Frontal cortex (tissue), 4 donors: ENCODE results near the gene HAAO. TPM values are rescaled to one million over a fixed set of nuclear protein-coding genes. Genes with fewer than 3 reads are reported as not detected.

Experiments
- DNase-seq, 2 donors: peaks; one replicate each; pipeline ENCODE4 v3.0.0; 2012; ENCODE audit warnings: low spot score in 2 of 2
- FAIRE-seq: peaks from 2 replicates; lab custom pipeline; 2012; peaks lifted over from hg19 to GRCh38; lab: Jason Lieb, UNC
- total RNA-seq: library from RNA; depleted of rRNA; stranded (reverse); fragments of >200 nt; gene quantifications from one replicate; pipeline ENCODE4 v1.2.3, GENCODE V29; 2014
- donor health status: control.
- donor health status: control.
- donor health status: control.

Gene HAAO
- total RNA-seq, 1 donor from 2014 or later = 0.82 TPM

DNA sequence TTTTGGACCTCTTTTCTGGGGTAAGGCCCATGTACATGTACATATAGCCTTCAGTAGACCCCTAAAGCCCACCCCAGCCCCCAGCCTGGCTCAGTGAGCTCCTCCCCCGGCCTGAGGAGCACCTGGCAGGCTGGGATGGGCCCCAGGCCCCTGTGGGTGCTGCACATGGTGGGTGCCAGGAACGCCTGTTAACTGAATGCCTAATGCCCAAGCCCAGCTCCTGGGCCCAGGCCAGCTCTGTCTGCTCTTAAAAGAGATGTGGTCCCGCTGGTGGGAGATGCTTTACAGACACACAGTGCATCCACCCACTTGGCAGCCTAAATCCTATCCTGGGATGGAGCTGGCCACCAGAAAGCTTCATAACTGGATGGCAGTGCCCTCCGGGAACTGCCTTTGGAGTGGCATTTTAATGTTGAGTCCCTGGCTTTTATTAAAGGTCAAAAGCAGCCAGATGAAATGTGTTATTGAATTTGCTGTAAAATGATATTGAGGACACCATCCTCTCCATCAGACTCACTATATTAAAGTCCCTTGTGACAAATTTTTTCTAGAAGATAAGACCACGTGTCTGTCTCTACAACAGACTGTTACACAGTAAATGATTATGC, 20.7 kb downstream of the HAAO start:
- no peak for FAIRE-seq
- DNase-seq = no peak

DNA sequence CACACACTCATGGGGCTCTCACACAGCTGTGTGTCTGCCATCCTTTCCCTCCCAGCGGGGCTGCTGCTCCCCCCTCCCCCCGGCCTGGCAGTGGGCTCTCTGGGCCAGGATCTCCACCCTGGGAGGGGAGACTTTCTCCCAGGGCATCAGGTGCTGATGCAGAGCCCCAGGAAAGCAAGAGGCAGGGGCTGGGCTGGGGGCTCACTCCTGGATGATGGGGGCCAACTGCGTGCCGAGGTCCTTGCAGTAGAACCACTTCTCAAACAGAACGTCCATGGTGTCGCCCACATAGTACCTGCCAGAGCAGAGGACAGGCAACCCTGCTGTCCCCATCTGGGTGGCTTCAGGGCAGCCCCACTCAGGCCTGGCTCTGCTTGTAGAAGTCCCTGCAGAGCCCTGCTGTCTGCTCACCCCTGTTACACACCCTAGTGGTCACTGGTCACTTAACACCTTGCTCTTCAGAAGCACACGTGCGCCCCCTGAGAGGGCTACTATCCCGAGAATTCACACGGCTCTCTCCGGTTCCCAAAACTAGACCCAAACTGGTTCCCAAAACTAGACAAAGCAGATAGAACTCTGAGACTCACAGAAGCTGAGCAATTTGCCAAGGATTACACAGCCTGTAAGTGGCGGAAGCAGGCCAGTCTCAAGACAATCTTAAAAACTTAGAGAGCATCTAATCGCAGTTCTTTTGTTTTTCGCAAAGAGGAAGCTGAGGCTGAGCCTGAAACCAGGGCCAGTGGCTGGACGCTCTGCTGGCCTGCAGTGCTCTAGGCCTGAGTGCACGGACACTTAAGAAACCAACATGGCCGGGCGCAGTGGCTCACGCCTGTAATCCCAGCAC, 21.9 kb downstream of the HAAO start:
- DNase-seq = peak in 1 of 2 donors; percentile 53
- no peak for FAIRE-seq

DNA sequence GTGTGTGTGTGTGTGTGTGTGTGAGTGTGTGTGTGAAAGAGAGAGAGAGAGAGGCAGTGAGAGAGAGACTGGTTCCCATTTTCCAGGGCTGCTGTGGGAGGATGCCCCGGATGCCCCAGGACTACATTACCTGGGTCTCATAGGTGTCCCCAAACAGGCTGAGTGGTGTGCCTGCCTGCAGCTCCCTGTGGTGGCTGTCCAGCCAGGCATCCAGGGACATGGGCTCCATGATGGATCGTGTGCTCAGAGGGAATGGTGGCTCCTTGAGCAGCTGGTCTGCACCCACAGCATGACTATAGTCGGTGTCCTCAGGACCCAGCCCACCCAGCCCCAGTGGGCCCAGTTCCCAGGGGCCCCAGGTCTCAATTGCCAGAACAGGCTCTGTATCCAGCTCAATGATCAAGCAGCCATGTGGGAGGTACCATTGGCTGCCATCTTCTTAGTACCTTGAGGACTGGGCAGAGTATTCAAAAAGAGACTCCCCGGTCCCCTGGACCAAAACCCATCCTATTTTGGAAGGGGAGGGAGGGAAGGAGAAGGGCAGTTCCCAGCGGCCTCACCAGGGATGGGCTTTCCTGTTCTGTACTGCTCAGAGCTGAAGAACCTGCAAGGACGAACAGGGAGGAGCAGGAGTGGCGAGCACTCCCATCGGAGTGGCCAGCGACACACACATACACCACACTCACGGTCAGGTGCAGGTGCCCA, 22.6 kb downstream of the HAAO start:
- FAIRE-seq = no peak
- DNase-seq = no peak

DNA sequence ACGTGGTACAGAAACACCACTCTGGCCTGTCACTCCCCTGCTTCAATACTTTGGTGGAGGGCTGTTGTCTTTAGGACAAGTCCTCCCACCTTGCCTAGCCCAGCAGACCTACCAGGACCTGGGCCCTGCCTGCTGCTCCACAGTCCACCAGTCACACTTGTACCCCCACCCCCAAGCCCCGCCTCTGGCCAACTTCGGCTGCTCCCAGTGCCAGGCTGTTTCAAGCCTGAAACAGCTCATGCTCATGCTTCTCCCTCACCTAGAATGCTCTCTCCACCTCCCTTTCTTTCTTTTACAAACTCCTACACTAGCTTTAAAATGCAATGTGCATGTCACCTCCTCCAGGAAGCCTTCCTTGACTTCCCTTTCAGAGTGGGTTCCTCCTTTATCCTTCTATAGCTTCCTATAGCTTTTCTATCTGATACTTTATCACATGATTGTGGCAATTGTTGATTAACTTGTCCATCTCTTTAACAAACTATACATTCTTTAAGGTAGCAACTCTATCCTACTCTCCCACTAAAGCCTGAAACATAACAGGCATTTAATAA, 23.6 kb downstream of the HAAO start:
- FAIRE-seq = no peak
- DNase-seq = no peak

DNA sequence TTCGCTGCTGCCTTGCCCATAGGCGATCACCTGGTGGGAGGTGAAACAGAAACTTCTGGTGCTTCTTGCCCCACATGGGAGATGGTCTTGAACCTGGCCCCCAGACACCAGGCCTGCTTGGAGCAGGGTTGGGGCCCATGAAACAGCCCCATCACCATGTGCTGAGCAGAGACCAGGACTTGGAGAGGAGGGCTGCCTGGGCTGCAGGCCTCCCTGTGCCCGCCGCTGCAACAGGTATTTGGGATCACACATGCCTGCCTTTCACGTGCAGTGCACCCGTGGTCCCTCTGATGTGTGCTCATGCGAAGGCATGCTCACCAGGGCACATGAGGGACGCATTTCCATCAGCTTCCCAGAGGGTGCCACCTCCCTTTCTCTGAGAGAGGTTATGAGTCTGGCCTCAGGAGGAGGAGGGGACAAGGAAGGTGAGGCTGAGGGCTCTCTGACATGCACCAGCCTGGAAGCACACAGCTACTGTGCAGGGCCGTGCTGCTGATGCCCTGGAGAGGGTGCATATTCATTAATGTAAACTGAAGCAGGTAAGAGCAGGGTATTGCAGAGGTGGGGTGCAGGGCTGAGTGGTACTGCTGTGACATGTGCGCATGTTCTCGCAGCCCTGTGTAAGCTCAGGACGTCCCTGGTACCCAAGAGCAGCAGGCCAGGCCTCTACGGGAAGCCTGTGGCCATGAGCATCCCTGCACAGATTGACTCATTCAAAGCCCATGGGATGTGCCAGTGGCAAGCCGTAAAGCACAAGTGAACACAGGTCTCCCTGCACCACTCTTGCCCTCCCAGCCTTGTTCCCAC, 24.3 kb downstream of the HAAO start:
- DNase-seq (no peak), FAIRE-seq (no peak)

DNA sequence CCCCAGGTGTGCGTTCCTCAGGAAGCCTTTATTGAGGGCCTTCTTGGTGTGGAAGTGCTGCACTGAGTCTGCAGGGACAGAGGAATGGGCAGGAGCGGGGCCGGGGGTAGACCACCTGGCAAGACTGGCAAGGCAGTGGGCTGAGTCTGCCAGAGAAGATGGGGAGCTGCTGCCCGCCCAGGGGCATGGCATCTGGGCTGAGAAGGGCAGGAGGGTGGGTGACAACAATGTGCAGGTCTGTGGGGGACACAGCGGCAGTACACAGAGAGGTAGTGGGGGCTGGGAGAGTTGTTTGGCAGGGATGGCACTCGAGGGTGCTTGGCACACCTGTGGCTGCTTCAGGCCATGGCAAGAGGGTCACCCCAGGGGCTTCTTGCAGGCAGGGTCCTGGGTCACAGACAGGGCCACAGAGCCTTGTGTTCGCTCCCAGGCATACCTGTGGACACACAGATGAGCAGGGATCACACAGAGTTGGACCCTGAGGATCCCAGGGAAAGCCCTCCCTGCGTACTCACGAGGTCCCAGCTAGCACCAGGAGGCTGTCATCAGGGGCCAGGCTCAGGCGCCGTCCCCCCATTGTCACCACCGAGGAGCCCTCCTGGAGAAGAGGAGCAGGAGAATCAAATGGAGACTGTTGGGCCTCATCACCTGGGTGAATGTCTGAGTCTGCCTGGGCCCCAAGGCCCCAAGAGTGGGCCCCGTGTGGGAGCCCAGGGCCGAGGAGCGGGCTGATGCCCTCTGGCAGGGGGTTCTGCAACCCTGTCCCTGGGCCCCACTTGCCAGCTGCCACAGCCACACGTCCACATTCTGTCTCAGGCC, 25.1 kb downstream of the HAAO start:
- DNase-seq (no peak), FAIRE-seq (no peak)

DNA sequence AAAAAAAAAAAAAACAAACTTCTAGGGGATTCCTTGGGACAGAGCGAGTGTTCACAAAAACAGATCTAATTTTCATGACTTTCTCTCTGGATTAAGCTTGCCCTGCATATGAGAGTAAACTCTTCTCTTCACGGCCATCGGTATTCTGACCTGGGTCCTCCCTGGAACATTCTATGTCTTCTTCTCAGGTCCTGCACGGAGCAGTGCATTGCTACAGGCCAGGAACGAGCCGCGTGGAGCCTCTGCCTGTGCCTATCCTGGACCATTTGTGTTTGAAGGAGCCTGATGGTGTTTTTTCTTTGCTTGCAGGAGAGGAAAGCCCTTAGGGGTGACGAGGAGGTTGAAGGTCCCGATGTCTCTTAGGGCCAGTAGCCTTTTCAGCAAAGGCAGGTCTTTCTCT, 26.7 kb downstream of the HAAO start:
- DNase-seq = no peak
- no peak for FAIRE-seq

DNA sequence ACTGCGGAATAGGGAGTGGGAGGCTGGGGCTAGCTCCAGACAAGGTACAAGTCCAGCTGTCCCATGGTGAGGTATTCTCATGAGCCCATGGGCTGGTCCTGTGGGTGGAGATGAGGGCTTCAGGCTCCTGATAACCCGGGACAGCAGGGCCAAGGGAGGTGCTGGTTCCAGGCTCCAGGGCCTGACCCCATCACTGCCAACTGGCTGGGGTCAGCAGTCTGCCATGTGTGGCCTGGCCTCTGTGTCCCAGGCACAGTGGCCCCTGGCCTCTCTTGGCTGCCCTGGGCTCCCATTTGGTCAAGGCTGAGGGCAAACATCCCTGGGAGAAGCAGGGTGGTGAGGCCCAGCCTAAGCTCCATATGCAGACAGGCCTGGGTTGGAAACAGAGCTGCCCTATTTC, 27.5 kb downstream of the HAAO start:
- FAIRE-seq (no peak), DNase-seq (no peak)

DNA sequence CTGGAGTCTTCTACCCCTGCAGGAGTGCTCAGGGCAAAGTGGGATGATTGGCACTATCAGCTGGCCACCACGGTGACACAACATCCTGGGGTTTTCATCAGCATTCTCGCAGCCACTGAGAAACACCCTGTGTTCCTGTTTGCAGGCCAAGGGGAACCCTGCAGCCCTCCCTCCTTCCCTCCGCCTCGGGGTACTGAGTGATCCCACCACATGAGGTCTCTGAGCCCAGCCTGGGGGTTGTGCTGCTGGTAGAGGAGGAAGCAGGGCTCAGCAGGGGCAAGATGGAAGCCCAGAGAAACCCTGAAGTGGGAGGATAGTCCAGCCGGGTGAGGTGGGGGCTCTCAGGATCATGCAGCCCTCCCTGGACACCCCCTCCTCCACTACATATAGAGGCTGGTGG, 28.3 kb downstream of the HAAO start, which contains the start of gene OXER1:
Gene OXER1 (minus strand): TSS at position 40 of the 400 bp plus-strand sequence. CDS start 73 bp downstream, outside the sequence.
- FAIRE-seq (no peak), DNase-seq (no peak)

DNA sequence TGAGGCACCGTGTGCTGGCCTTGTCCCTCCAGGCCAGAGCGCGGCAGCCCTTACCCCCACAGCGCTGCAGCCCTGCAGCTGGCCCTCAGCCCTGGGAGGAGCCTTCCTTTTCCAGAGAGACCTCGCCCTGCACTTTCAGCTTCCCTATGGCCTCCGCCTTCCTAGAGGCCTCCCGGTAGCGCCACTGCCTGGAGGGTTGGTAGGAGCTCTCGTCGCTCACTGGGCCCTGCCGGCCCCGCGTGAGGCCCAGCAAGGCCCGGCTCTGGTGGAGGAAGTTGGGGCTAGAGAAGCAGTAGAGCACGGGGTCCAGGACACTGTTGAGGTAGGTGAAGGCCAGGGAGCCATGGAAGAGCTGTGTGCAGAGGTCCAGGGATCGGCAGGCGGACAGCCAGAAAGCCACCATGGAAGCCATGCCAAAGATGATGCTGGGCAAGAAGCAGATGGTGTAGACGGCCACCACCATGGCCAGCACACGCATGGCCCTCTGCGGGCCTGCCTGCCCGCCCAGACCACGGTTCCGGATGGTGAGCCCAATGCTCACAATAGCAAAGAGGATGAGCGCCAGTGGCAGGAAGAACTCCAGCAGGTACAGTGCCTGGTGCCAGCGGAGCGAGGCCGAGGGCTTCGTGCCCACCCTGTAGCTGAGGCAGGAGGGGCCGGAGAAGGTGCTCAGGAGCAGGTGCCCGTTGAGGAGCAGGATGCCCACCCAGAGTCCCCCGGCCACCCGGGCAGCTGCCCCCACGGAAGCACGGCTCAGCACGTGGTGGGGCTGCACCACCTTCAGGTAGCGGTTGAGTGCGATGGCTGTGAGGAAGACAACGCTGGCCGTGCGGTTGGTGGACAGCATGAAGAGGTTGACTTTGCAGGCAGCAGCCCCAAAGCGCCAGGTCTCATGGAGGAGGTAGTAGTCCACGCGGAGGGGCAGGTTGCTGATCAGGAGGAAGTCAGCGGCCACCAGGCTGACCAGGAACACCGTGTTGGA, 29.3 kb downstream of the HAAO start:
- no peak for DNase-seq
- no peak for FAIRE-seq

DNA sequence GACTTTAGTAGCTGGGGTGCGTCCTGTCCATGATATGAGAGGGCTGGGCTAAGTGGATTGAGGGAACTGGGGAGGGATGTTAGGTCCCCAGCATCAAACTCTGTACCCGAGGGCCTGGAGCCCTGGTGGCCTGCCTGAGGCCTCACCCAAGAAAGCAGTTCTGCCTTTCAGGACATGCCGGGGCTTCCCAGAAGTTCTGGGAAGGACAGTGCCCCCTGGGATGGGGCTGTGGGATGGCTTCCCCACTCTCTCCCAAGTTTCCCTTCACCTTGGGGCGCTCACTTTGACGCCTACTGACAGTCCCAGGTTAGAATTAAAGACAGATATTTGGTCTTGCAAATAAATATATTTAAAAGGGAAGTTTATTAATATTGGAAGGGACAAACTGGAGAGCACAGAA, 30.2 kb downstream of the HAAO start:
- no peak for FAIRE-seq

DNA sequence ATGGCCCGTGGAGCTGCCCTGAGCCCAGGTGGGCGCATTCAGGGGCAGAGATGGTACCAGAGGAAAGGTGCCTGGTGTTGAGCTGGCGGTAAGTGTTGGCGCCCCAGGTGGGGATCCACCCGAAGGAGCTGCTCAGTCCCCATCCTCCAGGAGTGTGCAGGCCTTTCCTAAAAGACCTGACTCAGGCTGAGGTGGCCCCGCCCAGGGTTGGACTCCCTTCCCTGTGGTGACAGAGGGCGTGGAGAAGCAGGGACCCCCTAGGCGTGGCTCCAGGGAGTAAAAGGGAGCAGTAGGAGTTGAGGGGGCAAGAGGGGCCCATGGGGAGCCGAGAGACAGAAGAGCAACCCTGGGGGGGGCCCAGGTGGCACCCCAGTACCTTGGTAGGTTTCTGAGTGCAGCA, 30.8 kb downstream of the HAAO start:
- DNase-seq = no peak
- no peak for FAIRE-seq

More for the DNA sequence above, 30.2 kb downstream of the HAAO start:
- no peak for DNase-seq

DNA sequence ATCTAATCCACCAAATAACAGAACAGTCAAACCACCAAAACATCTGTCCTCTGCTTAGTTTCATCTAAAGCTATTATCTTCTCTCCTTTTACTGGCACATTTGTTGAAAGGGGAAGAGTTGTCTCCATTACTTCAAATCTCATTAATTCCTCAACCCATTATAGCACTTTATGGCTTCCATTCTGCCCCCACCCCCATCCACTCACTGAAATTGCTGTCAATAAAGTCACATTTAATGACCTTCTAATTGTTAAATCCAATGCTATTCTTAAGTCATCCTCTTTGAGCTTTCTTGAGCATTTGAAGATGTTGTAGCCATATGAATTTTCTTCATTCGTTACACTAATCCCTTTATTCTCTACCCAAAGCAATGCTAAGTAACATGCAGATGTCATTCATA, 33.6 kb downstream of the HAAO start:
- DNase-seq (no peak), FAIRE-seq (no peak)

DNA sequence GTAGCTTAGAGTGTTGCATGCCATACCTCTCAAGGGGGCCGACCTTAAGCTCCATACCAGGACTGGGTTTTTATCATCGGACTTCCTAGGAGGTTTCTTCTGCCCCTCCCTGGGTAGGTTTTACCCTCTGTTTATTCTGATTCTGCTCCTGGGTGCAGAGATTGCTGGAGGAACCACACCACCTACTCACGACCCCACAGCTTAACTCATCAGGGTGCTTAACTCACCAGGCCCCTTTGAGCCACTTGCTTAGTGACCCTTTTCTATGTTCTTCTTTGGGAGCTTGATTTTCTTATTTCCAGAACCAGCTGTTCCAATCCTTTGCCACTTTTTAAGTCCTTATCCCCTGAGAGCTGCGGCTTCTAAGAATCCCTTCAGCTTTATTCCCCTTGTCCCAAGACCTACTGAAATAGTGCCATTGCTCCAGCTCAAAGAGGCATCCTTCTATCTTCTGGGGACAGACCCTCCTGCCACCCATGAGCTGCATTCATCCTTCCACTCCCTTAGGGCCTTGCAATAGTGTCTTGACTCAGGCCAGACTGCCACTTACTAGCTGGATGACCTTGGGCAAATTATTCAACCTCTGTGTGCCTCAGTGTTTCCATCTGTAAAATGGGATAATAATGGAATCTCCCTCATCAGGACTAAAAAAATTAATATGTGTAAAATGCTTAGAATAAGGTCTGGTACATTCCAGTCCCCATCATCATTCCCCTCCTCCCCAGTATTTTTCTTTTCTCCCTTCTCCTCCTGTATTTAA, 34.2 kb downstream of the HAAO start:
- FAIRE-seq (no peak), DNase-seq (no peak)

DNA sequence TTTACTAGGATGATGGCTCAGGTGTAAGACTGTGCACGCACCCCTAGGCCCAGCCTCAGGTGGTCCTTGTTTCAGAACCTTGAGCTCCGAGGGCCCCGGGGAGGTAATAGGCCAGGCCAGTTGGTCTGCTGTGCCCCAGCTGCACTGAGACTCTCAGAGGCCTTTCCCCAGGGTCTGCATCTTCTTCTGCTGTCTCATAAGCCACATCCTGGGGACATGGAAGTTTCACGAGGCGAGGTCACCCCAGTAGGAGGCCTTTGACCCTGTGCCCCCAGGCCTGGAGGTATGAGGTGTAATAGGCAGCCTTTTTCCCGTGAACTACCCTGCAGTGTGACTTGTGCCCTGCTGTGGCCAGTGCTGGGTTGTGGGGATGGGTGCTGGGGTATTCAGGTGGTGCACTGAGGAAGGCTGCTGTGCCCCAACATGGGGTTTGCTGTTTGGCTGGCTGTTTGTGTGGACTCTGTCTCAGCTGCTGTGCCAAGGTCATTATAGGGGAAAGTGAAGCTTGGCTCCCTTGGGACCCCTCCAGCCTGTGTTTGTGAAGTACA, 35.3 kb downstream of the HAAO start:
- FAIRE-seq = no peak
- no peak for DNase-seq

DNA sequence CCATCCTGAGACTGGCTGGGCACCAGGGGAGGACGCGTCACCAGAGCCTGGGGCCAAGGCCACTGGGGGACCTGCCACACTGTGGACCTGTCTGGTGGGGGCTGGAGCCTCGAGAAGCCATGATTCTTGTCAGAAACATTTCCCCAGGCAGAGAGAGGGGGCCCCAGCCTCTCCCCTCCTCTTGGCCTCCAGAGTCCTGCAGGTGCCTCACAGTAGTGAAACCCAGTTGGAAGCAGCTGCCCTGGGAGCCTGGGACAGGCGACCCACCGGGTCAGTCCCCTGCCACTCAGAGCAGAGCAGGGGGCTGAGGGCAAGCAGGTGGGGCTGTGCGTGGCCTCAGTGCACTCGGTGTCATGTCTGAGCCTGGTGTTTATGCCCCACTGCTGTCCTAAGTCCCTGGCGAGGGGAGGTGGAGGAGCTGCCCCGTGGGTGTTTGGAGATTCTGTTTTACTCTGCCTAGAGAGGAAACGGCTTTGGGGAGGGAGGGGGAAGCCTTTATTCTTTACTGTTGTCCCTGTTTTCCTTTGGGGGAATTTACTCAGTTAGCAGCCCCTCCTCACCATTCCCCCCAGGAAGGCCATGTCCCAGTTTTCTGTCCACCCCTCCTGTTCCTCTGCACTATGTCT, 36.1 kb downstream of the HAAO start:
- FAIRE-seq = no peak

More for the DNA sequence above, 36.1 kb downstream of the HAAO start:
- DNase-seq = no peak
